ENCODE measurements around the gene SETD5. TPM values are rescaled to one million over a fixed set of nuclear protein-coding genes. Genes with fewer than 3 reads are reported as not detected.

The SETD5 gene
- total and polyA plus RNA-seq, 2 donors (not counting 1 experiment from before 2014, with no cell fraction given): 64.2 to 201 TPM

GRCh38 chr3:9455596-9456131, 58.2 kb downstream of the SETD5 start:
- POLR2A ChIA-PET: no interaction called here
- Histone ChIP-seq H3K9ac (ENCODE audit: low read length) (no peak overlapping the region), H3K4me1 (ENCODE audit: control insufficient read depth in 2 of 2, insufficient read depth in 2 of 2, low read length in 2 of 2) (peaks cover 0 to 4% of the 10 kb centered on the region in 2 donors), H3K4me3 (ENCODE audit: control extremely low read depth in 1 of 5, extremely low read depth in 1 of 5, insufficient read depth in 1 of 5, low read depth in 2 of 5, low read length in 4 of 5) (no peak overlapping the region), H3K27me3 (replicated peaks in 1 of 4; ENCODE audit: control extremely low read depth in 1 of 4, control insufficient read depth in 3 of 4, insufficient read depth in 4 of 4, low read length in 3 of 4) (no peaks in the 10 kb centered on the region), H3K4me2 (replicated peaks; ENCODE audit: low read depth, low read length, poor library complexity, severe bottlenecking) (no peak overlapping the region), H4K20me1 (ENCODE audit: control insufficient read depth, insufficient read depth, low read length, poor library complexity, severe bottlenecking) (peaks cover 10% of the 10 kb centered on the region), H2AFZ (ENCODE audit: insufficient read depth, low read depth, low read length, poor library complexity, severe bottlenecking) (no peak overlapping the region), H3K79me2 (ENCODE audit: control insufficient read depth, insufficient read depth, low read length) (no peaks in the 10 kb centered on the region), H3K27ac (ENCODE audit: low read length in 2 of 2) (no peak overlapping the region), H3K9me3 (ENCODE audit: control extremely low read depth in 1 of 3, control insufficient read depth in 2 of 3, insufficient read depth in 1 of 3, low read length in 2 of 3) (no peaks in the 10 kb centered on the region), H3K36me3 (replicated peaks in 1 of 2; ENCODE audit: control extremely low read depth in 1 of 2, control insufficient read depth in 1 of 2, extremely low read depth in 1 of 2, insufficient read depth in 2 of 2, low read length in 1 of 2) (peaks cover 12 to 51% of the 10 kb centered on the region in 2 experiments)
- no peak for DNase-seq
- intact Hi-C loops (cut with micrococcal nuclease): no loop called here
- CTCF ChIA-PET: no interaction called here
- no CpG with 5 or more reads among the region's 1 CpG for WGBS (ENCODE audit: insufficient coverage)
- TF ChIP-seq CTCF (IDR thresholded peaks at IDR 0.05) (no peak), EZH2 (IDR thresholded peaks at IDR 0.05; ENCODE audit: borderline replicate concordance, insufficient read depth, low read depth, low read length, poor library complexity, severe bottlenecking) (no peak)
- Mint-ChIP-seq H3K4me3 (no peak overlapping the region), H3K9me3 (ENCODE audit: insufficient read depth) (no peaks in the 10 kb centered on the region), H3K4me1 (peaks cover 6% of the 10 kb centered on the region), H3K27me3 (no peaks in the 10 kb centered on the region), H3K27ac (no peak overlapping the region)
- no peak for ATAC-seq (ENCODE audit: low read depth)

- ChIA-PET CTCF (interaction anchor here (0.7 to 1.0 kb wide), 2 partner anchors 20 to 114 kb away, joined by 3 to 4 read pairs; no protein-coding TSS in a partner anchor), POLR2A (no interaction called here)
- TF ChIP-seq CTCF (IDR thresholded peaks at IDR 0.05): no peak
- no peak for TF ChIP-seq EZH2 (IDR thresholded peaks at IDR 0.05; ENCODE audit: borderline replicate concordance, insufficient read depth, low read depth, low read length, poor library complexity, severe bottlenecking)
- H3K4me3 Mint-ChIP-seq: no peak overlapping the region
- intact Hi-C loops (cut with micrococcal nuclease): no loop called here
- no peaks in the 10 kb centered on the region for H3K27me3 Mint-ChIP-seq
- H3K27ac Mint-ChIP-seq: no peak overlapping the region
- Histone ChIP-seq H3K79me2 (ENCODE audit: control insufficient read depth, insufficient read depth, low read length) (no peaks in the 10 kb centered on the region), H3K9ac (ENCODE audit: low read length) (no peak overlapping the region), H3K36me3 (replicated peaks in 1 of 2; ENCODE audit: control extremely low read depth in 1 of 2, control insufficient read depth in 1 of 2, extremely low read depth in 1 of 2, insufficient read depth in 2 of 2, low read length in 1 of 2) (peaks cover 18 to 92% of the 10 kb centered on the region in 2 experiments), H3K4me3 (ENCODE audit: control extremely low read depth in 1 of 5, extremely low read depth in 1 of 5, insufficient read depth in 1 of 5, low read depth in 2 of 5, low read length in 4 of 5) (no peak overlapping the region), H3K9me3 (ENCODE audit: control extremely low read depth in 1 of 3, control insufficient read depth in 2 of 3, insufficient read depth in 1 of 3, low read length in 2 of 3) (no peaks in the 10 kb centered on the region), H2AFZ (ENCODE audit: insufficient read depth, low read depth, low read length, poor library complexity, severe bottlenecking) (no peak overlapping the region), H3K27ac (ENCODE audit: low read length in 2 of 2) (no peak overlapping the region), H3K27me3 (replicated peaks in 1 of 4; ENCODE audit: control extremely low read depth in 1 of 4, control insufficient read depth in 3 of 4, insufficient read depth in 4 of 4, low read length in 3 of 4) (no peaks in the 10 kb centered on the region), H3K4me1 (ENCODE audit: control insufficient read depth in 2 of 2, insufficient read depth in 2 of 2, low read length in 2 of 2) (no peaks in the 10 kb centered on the region), H3K4me2 (replicated peaks; ENCODE audit: low read depth, low read length, poor library complexity, severe bottlenecking) (no peak overlapping the region), H4K20me1 (ENCODE audit: control insufficient read depth, insufficient read depth, low read length, poor library complexity, severe bottlenecking) (peaks cover 16% of the 10 kb centered on the region)
- 90% methylated on average over 3 of the region's 3 CpGs for WGBS (ENCODE audit: insufficient coverage)
- no peaks in the 10 kb centered on the region for H3K4me1 Mint-ChIP-seq
- ATAC-seq (ENCODE audit: low read depth): no peak
- no peaks in the 10 kb centered on the region for H3K9me3 Mint-ChIP-seq (ENCODE audit: insufficient read depth)
- no peak for DNase-seq
Observed at GRCh38 chr3:9467451-9467850, 70.0 kb downstream of the SETD5 start.

Data from B cell (primary cell).